ENCODE data around the gene MVB12B.

DNA sequence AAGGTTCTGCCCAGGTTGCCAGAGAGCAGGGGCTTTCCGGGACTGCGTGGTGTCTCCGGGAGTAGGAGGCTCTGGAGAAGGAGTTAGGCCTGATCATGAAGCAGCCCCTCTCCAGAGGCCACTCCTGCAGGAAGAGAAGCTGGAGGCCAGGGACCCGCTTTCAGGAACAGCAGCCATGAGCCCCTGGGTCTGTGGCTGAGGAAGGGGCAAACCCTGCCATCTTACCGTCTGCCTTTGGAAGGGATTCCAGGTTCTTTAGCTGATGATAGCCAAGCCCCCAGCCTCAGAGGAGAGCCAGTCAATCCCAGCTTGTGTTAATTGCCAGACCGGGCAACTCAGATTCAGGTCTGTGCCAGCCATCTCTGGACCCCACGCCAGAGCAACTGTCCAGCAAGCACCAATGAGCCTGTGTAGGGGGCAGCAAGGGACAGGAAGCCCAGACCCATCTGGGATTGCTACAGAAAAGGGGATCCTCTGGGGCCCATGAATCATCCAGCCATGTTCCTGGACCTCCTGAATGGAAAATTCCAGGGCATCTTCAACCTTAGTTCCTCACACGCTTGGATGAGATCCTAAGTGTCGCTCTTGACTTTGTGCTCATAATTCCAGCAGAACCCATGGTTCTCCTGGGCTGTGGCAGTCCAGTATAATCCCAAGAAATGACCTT is 42.7 kb upstream of the MVB12B start:
- TF ChIP-seq, protein P1, sequence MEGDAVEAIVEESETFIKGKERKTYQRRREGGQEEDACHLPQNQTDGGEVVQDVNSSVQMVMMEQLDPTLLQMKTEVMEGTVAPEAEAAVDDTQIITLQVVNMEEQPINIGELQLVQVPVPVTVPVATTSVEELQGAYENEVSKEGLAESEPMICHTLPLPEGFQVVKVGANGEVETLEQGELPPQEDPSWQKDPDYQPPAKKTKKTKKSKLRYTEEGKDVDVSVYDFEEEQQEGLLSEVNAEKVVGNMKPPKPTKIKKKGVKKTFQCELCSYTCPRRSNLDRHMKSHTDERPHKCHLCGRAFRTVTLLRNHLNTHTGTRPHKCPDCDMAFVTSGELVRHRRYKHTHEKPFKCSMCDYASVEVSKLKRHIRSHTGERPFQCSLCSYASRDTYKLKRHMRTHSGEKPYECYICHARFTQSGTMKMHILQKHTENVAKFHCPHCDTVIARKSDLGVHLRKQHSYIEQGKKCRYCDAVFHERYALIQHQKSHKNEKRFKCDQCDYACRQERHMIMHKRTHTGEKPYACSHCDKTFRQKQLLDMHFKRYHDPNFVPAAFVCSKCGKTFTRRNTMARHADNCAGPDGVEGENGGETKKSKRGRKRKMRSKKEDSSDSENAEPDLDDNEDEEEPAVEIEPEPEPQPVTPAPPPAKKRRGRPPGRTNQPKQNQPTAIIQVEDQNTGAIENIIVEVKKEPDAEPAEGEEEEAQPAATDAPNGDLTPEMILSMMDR (IDR thresholded peaks at IDR 0.05): no peak
- no peak for TF ChIP-seq POLR2A (IDR thresholded peaks at IDR 0.05)

Data from testis (tissue), 2 donors.